OCI-LY3 (cell line): ENCODE data around the gene TSPAN31.

Source experiments
- H2AFZ ChIP-seq: fragments of 200-600, 300-600 bp; shearing (Covaris generic); 2 replicates; pipeline ENCODE4 v1.6.0; 2014; ENCODE audit warnings: antibody characterized with exemption, low read depth, low read length
- H3K27ac ChIP-seq: fragments of 200-600, 300-600 bp; sonication (generic); 2 replicates; pipeline ENCODE4 v1.5.1; 2014; ENCODE audit warnings: mild to moderate bottlenecking, low read length, moderate library complexity, mixed read lengths
- H3K27me3 ChIP-seq: fragments of 200-600, 300-600 bp; sonication (generic); 2 replicates; pipeline ENCODE4 v1.6.1; 2014; ENCODE audit warnings: low read depth, low read length, mixed read lengths
- H3K36me3 ChIP-seq: fragments of 200-600, 300-600 bp; sonication (generic); replicated peaks from 2 replicates; pipeline ENCODE3; 2014; ENCODE audit warnings: low read depth, low read length, mixed read lengths
- H3K4me1 ChIP-seq: fragments of 300-600, 200-600 bp; sonication (generic); 2 replicates; pipeline ENCODE4 v1.6.1; 2014; ENCODE audit warnings: low read length, mixed read lengths
- H3K4me2 ChIP-seq: fragments of 200-600, 300-600 bp; sonication (generic); 2 replicates; pipeline ENCODE4 v1.6.1; 2014; ENCODE audit warnings: low read length, mixed read lengths
- H3K4me3 ChIP-seq: fragments of 300-600, 200-600 bp; sonication (generic); 2 replicates; pipeline ENCODE4 v1.5.1; 2014; ENCODE audit warnings: antibody characterized with exemption, mild to moderate bottlenecking, low read length, moderate library complexity
- H3K79me2 ChIP-seq: fragments of 300-600, 200-600 bp; shearing (Covaris generic); 2 replicates; pipeline ENCODE4 v1.6.1; 2014; ENCODE audit warnings: mild to moderate bottlenecking, low read length, mixed read lengths
- H3K9ac ChIP-seq: fragments of 300-600, 200-600 bp; shearing (Covaris generic); 2 replicates; pipeline ENCODE4 v1.6.0; 2014; ENCODE audit warnings: mild to moderate bottlenecking, low read length, moderate library complexity
- H3K9me3 ChIP-seq: fragments of 200-600, 300-600 bp; shearing (Covaris generic); 2 replicates; pipeline ENCODE4 v1.6.1; 2014; ENCODE audit warnings: low read length, mixed read lengths; ENCODE audit not compliant: insufficient read depth
- H4K20me1 ChIP-seq: fragments of 200-600, 300-600 bp; sonication (generic); 2 replicates; pipeline ENCODE4 v1.6.1; 2016; ENCODE audit warnings: low read length, mixed read lengths; ENCODE audit not compliant: insufficient read depth
- CTCF ChIP-seq: fragments of 200-600, 300-600 bp; sonication (generic); IDR thresholded peaks from 2 replicates; pipeline ENCODE4 v1.5.1; 2014; ENCODE audit warnings: antibody characterized with exemption, low read length, low read depth
- EZH2phosphoT487 ChIP-seq: fragments of 200-600 bp; shearing (Covaris generic); IDR thresholded peaks from 2 replicates; pipeline ENCODE4 v1.6.1; 2018; ENCODE audit warnings: antibody characterized with exemption, mixed run types, low read depth

The TSPAN31 gene

GRCh38 chr12:57726151-57726883, 18.5 kb upstream of the TSPAN31 start:
- Histone ChIP-seq H3K4me2 (no peak overlapping the region), H3K9me3 (no peaks in the 10 kb centered on the region), H4K20me1 (no peaks in the 10 kb centered on the region), H3K4me1 (no peaks in the 10 kb centered on the region), H3K79me2 (no peaks in the 10 kb centered on the region), H3K36me3 (peaks cover 22% of the 10 kb centered on the region), H3K27me3 (no peaks in the 10 kb centered on the region), H2AFZ (no peak overlapping the region), H3K27ac (no peak overlapping the region), H3K4me3 (no peak overlapping the region), H3K9ac (no peak overlapping the region)
- no peak for TF ChIP-seq EZH2phosphoT487
- TF ChIP-seq CTCF = peak; percentile 23

- Histone ChIP-seq H2AFZ (no peak overlapping the region), H3K4me1 (no peaks in the 10 kb centered on the region), H3K4me2 (no peak overlapping the region), H3K27me3 (no peaks in the 10 kb centered on the region), H3K4me3 (no peak overlapping the region), H3K9me3 (no peaks in the 10 kb centered on the region), H3K9ac (no peak overlapping the region), H4K20me1 (no peaks in the 10 kb centered on the region), H3K79me2 (no peaks in the 10 kb centered on the region), H3K27ac (no peak overlapping the region), H3K36me3 (peaks cover 23% of the 10 kb centered on the region)
- TF ChIP-seq CTCF (no peak), EZH2phosphoT487 (no peak)
These were observed 17.7 kb upstream of the TSPAN31 start for GRCh38 chr12:57726884-57727757.

- Histone ChIP-seq H3K79me2 (no peaks in the 10 kb centered on the region), H3K27me3 (no peaks in the 10 kb centered on the region), H3K4me3 (no peak overlapping the region), H3K9ac (no peak overlapping the region), H3K27ac (no peak overlapping the region), H3K4me2 (no peak overlapping the region), H3K36me3 (peaks cover 23% of the 10 kb centered on the region), H2AFZ (no peak overlapping the region), H3K4me1 (no peaks in the 10 kb centered on the region), H3K9me3 (no peaks in the 10 kb centered on the region), H4K20me1 (no peaks in the 10 kb centered on the region)
- TF ChIP-seq EZH2phosphoT487 (no peak), CTCF (no peak)
These were observed 17.0 kb upstream of the TSPAN31 start for GRCh38 chr12:57727758-57728395.
